Loucy (cell line): ENCODE data around the gene PCDHGB3.
"Not testable (repeated sequence)": the region's sequence is repeated elsewhere in the genome, so short reads cannot be mapped to it uniquely, and the experiment has no call there.

Source experiments
- CTCF ChIP-seq: fragments of 200-600 bp; sonication (generic); conservative IDR thresholded peaks from 2 replicates; pipeline ENCODE4 v1.5.1; 2014; ENCODE audit warnings: mild to moderate bottlenecking, antibody characterized with exemption, low read length
- EZH2phosphoT487 ChIP-seq: fragments of 200-600 bp; IDR thresholded peaks from 2 replicates; pipeline ENCODE4 v1.6.1; 2018; ENCODE audit warnings: antibody characterized with exemption, mild to moderate bottlenecking, moderate library complexity, borderline replicate concordance

GRCh38 chr5:141417494-141418172, 47.6 kb downstream of the PCDHGB3 start, which contains the start of gene PCDHGB7:
- TF ChIP-seq CTCF = peak; percentile 60
- TF ChIP-seq EZH2phosphoT487 = not testable (repeated sequence)
